Glutamatergic neuron (in vitro differentiated cells): ENCODE results near the gene CFAP97D1. TPM values are rescaled to one million over a fixed set of nuclear protein-coding genes. Genes with fewer than 3 reads are reported as not detected.

Experiments used
- DNase-seq: peaks from one replicate; pipeline ENCODE4 v3.0.0; 2022
- H3K27ac Mint-ChIP-seq: one replicate; pipeline ENCODE4 v1.8.0; 2020; ENCODE audit warnings: mild to moderate bottlenecking, mixed read lengths, inconsistent platforms; ENCODE audit not compliant: unreplicated experiment
- H3K27me3 Mint-ChIP-seq: one replicate; pipeline ENCODE4 v1.8.0; 2020; ENCODE audit warnings: mild to moderate bottlenecking, moderate library complexity, mixed read lengths, inconsistent platforms; ENCODE audit not compliant: unreplicated experiment
- H3K36me3 Mint-ChIP-seq: one replicate; pipeline ENCODE4 v1.8.0; 2020; ENCODE audit warnings: mild to moderate bottlenecking, mixed read lengths, inconsistent platforms; ENCODE audit not compliant: unreplicated experiment
- H3K4me1 Mint-ChIP-seq: one replicate; pipeline ENCODE4 v1.8.0; 2020; ENCODE audit warnings: mild to moderate bottlenecking, low read depth, mixed read lengths, inconsistent platforms; ENCODE audit not compliant: unreplicated experiment
- H3K4me3 Mint-ChIP-seq: one replicate; pipeline ENCODE4 v1.8.0; 2020; ENCODE audit warnings: mild to moderate bottlenecking, mixed read lengths, inconsistent platforms; ENCODE audit not compliant: unreplicated experiment
- H3K9me3 Mint-ChIP-seq: one replicate; pipeline ENCODE4 v1.8.0; 2020; ENCODE audit warnings: mild to moderate bottlenecking, moderate library complexity, mixed read lengths, inconsistent platforms; ENCODE audit not compliant: unreplicated experiment
- total RNA-seq: library from RNA; stranded (reverse); fragmentation: NEBNext Ultra II Directional; extraction: Animal tissue kit (Norgen Biotek cat#: 25700); gene quantifications from one replicate; pipeline ENCODE4 v1.2.1, GENCODE V29; 2021; ENCODE audit not compliant: unreplicated experiment
- TF ChIP-seq, protein P1 (sequence below): fragments of 200-600 bp; sonication (generic); IDR thresholded peaks from one replicate; pipeline ENCODE4 v1.5.0; 2021; ENCODE audit not compliant: partially characterized antibody, unreplicated experiment

Gene CFAP97D1
- total RNA-seq, 1 donor from 2014 or later: not detected

- H3K4me3 Mint-ChIP-seq: no peak overlapping the region
- no peaks in the 10 kb centered on the region for H3K4me1 Mint-ChIP-seq
- no peak for DNase-seq
- no peaks in the 10 kb centered on the region for H3K36me3 Mint-ChIP-seq
- TF ChIP-seq, protein P1, sequence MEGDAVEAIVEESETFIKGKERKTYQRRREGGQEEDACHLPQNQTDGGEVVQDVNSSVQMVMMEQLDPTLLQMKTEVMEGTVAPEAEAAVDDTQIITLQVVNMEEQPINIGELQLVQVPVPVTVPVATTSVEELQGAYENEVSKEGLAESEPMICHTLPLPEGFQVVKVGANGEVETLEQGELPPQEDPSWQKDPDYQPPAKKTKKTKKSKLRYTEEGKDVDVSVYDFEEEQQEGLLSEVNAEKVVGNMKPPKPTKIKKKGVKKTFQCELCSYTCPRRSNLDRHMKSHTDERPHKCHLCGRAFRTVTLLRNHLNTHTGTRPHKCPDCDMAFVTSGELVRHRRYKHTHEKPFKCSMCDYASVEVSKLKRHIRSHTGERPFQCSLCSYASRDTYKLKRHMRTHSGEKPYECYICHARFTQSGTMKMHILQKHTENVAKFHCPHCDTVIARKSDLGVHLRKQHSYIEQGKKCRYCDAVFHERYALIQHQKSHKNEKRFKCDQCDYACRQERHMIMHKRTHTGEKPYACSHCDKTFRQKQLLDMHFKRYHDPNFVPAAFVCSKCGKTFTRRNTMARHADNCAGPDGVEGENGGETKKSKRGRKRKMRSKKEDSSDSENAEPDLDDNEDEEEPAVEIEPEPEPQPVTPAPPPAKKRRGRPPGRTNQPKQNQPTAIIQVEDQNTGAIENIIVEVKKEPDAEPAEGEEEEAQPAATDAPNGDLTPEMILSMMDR: no peak
- no peaks in the 10 kb centered on the region for H3K9me3 Mint-ChIP-seq
- H3K27me3 Mint-ChIP-seq: no peaks in the 10 kb centered on the region
- H3K27ac Mint-ChIP-seq: no peak overlapping the region
Measured at GRCh38 chr17:43767053-43767712, 13.1 kb upstream of the CFAP97D1 start.

GRCh38 chr17:43767713-43768059 lies 12.5 kb upstream of the CFAP97D1 start:
- Mint-ChIP-seq H3K27ac (no peak overlapping the region), H3K4me1 (no peaks in the 10 kb centered on the region), H3K27me3 (no peaks in the 10 kb centered on the region), H3K36me3 (no peaks in the 10 kb centered on the region), H3K9me3 (no peaks in the 10 kb centered on the region), H3K4me3 (no peak overlapping the region)
- TF ChIP-seq, protein P1: no peak
- DNase-seq: no peak

DNA sequence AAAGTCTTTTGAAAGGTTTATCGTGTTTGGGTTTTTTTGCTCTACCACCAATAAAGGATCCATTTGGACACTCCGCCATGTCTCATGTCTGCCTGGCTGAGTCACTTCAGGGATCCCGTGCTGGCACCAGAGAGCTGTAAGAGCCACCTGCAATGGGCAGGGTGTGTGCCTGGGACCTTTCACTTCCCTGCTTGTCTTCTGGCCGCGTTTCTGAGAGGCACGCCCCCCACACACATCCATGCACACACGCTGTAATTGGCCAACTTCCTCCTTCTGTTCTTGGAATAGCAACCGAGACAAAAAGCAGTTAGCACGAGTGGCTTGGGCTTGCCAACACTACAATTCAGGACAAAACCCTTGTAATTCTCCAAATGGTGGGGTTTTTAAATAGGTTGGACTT lies 11.9 kb upstream of the CFAP97D1 start:
- H3K27me3 Mint-ChIP-seq: no peaks in the 10 kb centered on the region
- TF ChIP-seq, protein P1: no peak
- no peak overlapping the region for H3K27ac Mint-ChIP-seq
- no peaks in the 10 kb centered on the region for H3K36me3 Mint-ChIP-seq
- H3K4me1 Mint-ChIP-seq: no peaks in the 10 kb centered on the region
- no peak for DNase-seq
- no peaks in the 10 kb centered on the region for H3K9me3 Mint-ChIP-seq
- no peak overlapping the region for H3K4me3 Mint-ChIP-seq

DNA sequence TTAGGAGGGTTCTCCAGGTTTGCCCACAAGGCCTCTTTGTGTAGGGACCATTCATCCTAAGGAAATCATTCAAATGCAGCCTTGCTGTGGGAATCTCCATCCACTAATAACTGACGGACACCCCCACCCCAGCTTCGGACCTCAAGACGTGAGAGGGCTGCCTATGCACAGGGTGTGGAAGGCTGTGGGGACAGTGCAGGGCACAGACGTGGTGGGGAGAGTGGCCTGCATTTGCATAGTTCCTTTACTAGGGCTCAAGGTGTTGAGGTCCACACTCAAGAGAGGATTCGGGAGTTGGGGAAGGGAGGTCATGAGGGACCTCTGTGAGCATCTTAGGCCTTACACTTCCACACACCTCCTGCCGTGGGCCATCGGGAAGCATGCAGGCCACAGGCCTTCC lies 11.3 kb upstream of the CFAP97D1 start:
- no peaks in the 10 kb centered on the region for H3K9me3 Mint-ChIP-seq
- DNase-seq: no peak
- no peaks in the 10 kb centered on the region for H3K27me3 Mint-ChIP-seq
- H3K4me3 Mint-ChIP-seq: no peak overlapping the region
- H3K4me1 Mint-ChIP-seq: no peaks in the 10 kb centered on the region
- no peak overlapping the region for H3K27ac Mint-ChIP-seq
- TF ChIP-seq, protein P1: no peak
- no peaks in the 10 kb centered on the region for H3K36me3 Mint-ChIP-seq

DNA sequence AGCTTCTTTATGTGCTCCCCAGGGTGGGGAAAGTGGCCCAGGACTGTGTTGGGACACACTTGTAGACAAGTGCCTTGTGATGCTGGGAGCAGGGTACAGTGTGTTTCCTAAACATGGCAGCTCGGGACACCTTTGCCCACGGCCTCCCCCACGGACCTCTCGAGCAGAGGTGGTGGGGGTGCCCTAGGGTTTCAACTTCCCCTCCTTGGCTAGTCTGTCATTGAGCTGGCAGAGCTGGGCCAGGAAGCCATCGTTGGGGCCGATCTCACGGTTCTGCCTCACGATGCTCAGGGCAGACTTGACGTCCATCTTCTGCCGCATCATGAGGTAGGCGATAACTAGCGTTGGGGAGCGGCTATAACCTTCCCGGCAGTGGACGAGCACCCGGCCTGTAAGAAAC lies 10.8 kb upstream of the CFAP97D1 start:
- H3K9me3 Mint-ChIP-seq: no peaks in the 10 kb centered on the region
- no peaks in the 10 kb centered on the region for H3K36me3 Mint-ChIP-seq
- TF ChIP-seq, protein P1: no peak
- no peaks in the 10 kb centered on the region for H3K27me3 Mint-ChIP-seq
- no peak overlapping the region for H3K4me3 Mint-ChIP-seq
- H3K27ac Mint-ChIP-seq: no peak overlapping the region
- H3K4me1 Mint-ChIP-seq: no peaks in the 10 kb centered on the region
- DNase-seq: no peak
